HG03025 (cell line): ENCODE measurements around the gene PRRT2.
"Not testable (repeated sequence)": the region's sequence is repeated elsewhere in the genome, so short reads cannot be mapped to it uniquely, and the experiment has no call there.

Experiments
- ATAC-seq: cut with Tn5 transposase; IDR thresholded peaks from one replicate; pipeline ENCODE4 v1.9.1; 2021; ENCODE audit warnings: mild to moderate bottlenecking, moderate library complexity; ENCODE audit not compliant: unreplicated experiment, low FRiP score

The PRRT2 gene

DNA sequence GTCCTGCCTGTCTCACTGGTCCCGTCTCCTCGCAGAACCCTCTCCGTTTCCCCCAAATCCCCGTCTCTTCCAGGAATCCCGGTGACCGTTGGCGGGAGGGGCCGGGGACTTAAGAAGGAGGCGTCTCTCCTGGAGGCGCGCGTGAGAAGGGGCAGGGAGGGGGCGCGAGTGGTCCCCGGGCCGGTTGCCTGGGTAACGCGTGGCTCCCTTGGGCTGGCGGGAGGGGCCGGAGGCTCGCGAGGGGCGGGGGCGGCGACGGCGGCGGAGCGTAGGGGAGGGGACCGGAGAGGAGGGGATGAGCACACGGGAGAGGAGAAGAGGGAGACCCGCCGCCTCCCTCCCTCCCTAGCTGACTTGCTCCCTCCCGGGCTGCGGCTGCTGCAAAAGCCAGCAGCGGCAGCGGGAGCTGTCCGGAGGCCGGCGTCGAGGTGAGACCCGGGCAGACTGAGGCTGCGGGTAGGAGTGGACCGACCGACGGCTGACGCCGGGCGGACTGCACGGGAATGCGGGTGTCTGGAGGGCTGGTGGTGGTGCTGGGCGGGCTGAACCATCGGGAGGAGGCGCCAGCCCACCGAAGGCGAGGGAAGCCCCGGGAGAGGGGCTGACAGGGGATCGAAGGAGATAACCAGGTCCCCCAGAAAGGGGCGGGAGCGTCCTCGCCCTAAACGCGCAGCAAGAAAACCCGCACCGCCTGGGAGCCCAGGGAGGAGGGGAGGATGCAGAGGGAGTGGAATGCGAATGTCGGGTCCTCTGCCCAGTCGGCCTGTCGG lies at the start of gene PRRT2:
TSS of gene PRRT2 (plus strand) at position 298 of the 770 bp plus-strand sequence. CDS start 862 bp downstream, outside the sequence.
- ATAC-seq: no peak

DNA sequence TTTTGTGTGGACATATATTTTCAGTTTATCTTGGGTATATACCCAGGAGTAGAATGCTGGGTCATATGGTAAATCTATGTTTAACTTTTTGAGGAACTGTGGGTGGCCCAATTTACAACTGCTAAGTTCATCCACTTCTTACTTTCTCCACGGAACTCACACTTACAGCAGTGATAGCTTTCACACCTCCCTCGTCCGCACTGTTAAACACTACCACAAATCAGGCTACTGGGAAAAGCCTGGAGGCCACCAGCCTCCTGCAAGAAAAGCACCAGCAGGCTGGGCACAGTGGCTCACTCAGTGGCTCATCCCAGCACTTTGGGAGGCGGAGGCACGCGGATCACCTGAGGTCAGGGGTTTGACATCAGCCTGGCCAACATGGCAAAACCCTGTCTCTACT lies 48.7 kb upstream of the PRRT2 start:
- ATAC-seq: no peak

- no peak for ATAC-seq
These were observed 46.6 kb upstream of the PRRT2 start for GRCh38 chr16:29765167-29766032.

DNA sequence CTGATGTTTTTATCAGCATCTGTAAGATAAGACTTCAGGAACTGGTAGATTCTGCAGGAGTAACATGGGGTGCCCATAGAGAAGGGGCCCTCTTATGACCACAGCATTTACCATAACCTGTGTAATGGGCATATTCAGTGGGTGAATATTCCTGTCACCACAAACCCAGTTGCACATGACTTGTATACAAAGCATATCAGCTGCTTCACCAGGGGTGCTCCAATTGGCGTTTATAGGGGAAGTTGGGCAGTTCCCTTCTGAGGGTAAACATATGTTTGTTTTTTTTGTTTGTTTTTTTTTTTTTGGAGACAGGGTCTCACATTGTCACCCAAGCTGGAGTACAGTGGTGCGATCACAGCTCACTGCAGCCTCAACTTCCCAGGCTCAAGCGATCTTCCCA lies 45.4 kb upstream of the PRRT2 start:
- ATAC-seq: no peak

DNA sequence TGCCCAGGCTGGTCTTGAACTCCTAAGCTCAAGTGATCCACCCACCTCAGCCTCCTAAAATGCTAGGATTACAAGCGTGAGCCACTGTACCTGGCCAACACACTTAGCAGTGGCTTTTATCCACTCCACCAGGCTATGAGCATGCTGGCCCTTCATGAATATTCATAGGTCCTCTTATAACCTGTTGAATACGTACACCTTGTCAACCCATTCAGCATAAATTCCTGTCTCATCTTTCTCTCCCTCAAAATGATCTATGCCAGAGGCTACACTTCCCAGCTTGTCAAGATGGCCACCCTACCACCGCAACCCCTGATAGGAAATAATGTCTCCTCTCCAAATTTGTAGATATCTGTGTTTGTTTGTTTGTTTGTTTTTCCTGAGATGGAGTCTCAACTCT lies 44.9 kb upstream of the PRRT2 start:
- ATAC-seq: no peak

- ATAC-seq: no peak
These were observed 42.5 kb upstream of the PRRT2 start for GRCh38 chr16:29769507-29769906.

GRCh38 chr16:29770250-29770929 lies 41.6 kb upstream of the PRRT2 start:
- ATAC-seq: no peak

DNA sequence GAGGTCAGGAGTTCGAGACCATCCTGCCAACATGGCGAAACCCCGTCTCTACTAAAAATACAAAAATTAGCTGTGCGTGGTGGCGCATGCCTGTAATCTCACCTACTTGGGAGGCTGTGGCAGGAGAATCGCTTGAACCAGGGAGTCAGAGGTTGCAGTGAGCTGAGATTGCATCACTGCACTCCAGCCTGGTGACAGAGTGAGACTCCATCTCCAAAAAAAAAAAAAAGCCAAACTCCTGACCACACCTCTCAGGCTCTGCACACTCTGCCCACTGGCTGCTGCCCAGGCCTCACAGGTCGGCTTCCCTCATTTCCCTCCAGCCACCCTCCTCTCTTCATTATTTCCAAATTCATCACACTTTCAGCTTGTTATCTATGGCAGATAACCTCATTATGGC lies 39.7 kb upstream of the PRRT2 start:
- not testable (repeated sequence) for ATAC-seq

DNA sequence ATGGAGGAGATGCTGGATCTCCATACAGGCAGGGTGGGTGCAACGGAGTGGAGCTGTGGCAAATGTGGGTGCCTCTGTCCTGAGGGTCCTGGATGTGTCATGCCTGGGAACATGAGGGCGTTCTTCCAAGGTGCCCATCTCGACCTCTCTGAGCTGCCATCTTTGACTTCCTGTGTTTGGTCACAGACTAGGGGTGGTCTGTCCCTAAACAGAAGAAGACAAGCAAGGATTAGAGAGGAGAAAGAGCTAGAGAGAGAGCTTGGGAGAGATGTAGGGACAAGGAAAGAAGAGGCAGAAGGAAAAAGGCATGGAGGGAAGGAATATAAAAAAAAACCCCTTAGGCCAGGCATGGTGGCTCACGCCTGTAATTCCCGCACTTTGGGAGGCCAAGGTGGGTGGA lies 37.3 kb upstream of the PRRT2 start:
- ATAC-seq: no peak

GRCh38 chr16:29775742-29776408 lies 36.1 kb upstream of the PRRT2 start:
- ATAC-seq: no peak

DNA sequence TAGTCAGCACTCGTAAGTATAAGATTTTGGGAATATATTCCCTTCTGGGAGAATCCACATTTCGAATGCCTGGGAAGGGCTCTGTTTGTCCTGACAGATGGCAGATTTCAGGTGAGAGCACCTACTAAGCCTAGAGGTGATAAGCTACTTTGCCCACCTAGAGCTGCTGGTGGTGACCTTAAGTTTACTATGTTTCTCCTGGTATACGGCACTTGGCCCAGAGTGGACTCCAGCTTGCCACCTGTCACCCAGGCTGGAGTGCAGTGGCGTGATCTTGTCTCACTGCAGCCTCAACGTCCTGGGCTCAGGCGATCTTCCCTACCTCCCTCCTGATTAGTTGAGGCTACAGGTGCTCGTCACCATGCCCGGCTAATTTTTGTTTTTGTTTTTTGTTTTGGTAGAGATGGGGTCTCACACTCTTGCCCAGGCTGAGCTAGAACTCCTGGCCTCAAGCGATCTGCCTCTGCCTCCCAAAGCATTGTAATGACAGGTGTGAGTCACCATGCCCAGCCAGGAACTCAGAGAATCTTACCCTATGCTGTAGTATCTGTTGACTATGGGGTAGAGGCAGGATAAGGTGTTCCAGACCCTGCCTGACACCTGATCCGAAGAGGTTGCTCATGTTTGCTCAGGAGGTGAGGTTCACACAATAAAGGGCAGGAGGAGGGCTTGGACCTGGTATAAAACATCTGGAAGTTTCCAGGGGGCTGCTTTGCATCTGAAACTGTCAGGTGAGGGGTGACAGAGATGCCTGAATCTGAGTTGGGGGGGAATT lies 34.2 kb upstream of the PRRT2 start, which contains the start of gene ZG16:
TSS of gene ZG16 (plus strand) at position 681 of the 775 bp plus-strand sequence. CDS start 1,011 bp downstream, outside the sequence.
- no peak for ATAC-seq

- no peak for ATAC-seq
These were observed 32.5 kb upstream of the PRRT2 start for GRCh38 chr16:29779474-29779873.

GRCh38 chr16:29783094-29783953 lies 28.7 kb upstream of the PRRT2 start:
- not testable (repeated sequence) for ATAC-seq

DNA sequence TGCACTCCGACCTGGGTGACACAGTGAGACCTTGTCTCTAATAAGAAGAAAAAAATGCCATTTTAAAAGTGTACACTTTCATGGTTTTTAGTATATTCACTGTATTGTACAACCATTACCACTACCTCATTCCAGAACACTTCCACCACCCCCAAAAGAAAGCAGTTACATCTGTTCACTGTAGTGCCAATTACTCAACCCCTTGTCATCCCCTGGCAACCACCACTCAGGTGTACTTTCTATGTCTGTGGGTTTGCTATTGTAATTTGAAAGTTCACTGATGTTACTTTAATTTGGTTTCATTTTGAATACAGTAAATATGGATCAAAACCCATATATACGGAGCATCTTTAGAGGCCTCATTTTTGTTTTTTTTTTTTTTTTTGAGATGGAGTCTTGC lies 27.8 kb upstream of the PRRT2 start:
- no peak for ATAC-seq

- no peak for ATAC-seq
These were observed 27.0 kb upstream of the PRRT2 start for GRCh38 chr16:29784901-29785500.

DNA sequence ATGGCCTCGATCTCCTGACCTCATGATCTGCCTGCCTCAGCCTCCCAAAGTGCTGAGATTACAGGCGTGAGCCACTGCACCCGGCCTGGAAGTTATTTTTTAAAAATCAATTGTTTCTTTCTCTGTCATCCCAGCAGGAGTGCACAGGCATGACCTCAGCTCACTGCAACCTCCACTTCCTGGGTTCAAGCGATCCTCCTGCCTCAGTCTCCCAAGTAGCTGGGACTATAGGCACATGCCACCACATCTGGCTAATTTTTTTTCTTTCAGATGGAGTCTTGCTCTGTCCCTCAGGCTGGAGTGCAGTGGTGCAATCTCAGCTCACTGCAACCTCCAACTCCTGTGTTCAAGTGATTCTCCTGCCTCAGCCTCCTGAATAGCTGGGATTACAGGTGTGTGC lies 24.8 kb upstream of the PRRT2 start:
- not testable (repeated sequence) for ATAC-seq

- ATAC-seq: no peak
These were observed 22.2 kb upstream of the PRRT2 start for GRCh38 chr16:29789775-29790182.

GRCh38 chr16:29790183-29790948 lies 21.6 kb upstream of the PRRT2 start, which contains the start of gene KIF22:
KIF22 (plus strand) TSS chr16:29790751; CDS start chr16:29790760, 9 bp downstream.
- peak; percentile 96 for ATAC-seq
